ENCODE measurements around the gene ATP1B2. TPM values are rescaled to one million over a fixed set of nuclear protein-coding genes. Genes with fewer than 3 reads are reported as not detected.

Gene ATP1B2
- total and polyA plus RNA-seq, 9 of the 15 experiments (the other 6 are each of a cell fraction or from before 2014, with no cell fraction given), result 0.23 to 6.0 (median 0.99) TPM

DNA sequence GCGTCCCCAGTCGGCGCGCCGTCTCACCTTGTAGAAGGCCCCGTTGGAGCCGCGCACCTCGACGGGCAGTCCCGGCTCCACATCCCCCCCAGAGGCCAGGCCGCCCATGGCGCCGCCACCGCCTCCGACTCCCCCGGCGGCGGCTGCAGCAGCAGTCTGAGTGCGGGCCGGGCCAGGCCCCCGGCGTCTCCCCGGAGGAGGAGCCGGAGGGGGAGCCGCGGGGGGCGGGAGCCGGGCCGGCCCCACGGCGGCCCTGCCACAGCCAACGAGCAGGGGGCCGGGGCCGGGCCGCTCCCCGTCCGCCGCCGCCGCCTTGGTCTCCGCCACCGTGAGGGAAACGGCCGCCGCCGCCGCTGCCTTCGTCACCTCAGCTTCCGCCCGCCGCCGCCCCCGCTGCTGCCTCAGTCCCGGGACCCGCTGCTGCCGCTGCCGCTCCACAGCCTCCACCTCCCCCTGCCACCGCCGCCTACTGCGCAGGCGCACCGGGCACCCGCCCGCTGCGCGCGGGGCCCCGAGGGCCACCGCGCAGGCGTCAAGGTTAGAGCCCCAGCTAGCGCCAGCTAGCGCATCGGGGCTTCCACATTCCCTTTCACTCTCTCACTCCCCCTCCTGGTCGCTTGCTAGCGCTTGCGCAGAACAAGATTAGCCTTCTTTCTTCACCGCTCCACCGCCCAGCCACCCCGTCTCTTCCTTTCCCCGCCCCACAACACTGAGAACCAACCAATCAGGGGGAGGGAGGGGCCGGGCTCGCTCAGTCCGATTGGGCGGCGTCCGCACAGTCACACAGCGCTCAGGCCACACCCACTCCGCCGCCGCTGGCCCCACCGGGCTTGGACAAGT is 36.1 kb upstream of the ATP1B2 start, which contains the start of gene FXR2:
FXR2 (minus strand) TSS at position 473 of the 840 bp plus-strand sequence; CDS start at position 108, 365 bp downstream.
- BruUV-seq (replicated peaks), result no TSS peak
- ATAC-seq (peak; percentile 98), DNase-seq (ENCODE audit: extremely low read depth in 1 of 4, low spot score in 3 of 4) (peak; percentile 95 to 99 (median 96)), FAIRE-seq (peak; percentile 97)
- Histone ChIP-seq H3K27ac (ENCODE audit: extremely low read depth, low read depth, low read length) (peak within 1 kb of the TSS; percentile 80), H3K27me3 (ENCODE audit: control insufficient read depth in 2 of 2, insufficient read depth in 2 of 2, low read length in 2 of 2) (no peaks in the 10 kb centered on the region), H2AFZ (ENCODE audit: low read depth, low read length) (peak within 1 kb of the TSS; percentile 97), H3K4me1 (replicated peaks in 1 of 2; ENCODE audit: control insufficient read depth in 2 of 2, insufficient read depth in 2 of 2, low read length in 2 of 2) (peaks cover 16 to 27% of the 10 kb centered on the region in 2 experiments; a peak in 4 of 5 replicates), H3K79me2 (ENCODE audit: control insufficient read depth, insufficient read depth, low read length) (peaks cover 44% of the 10 kb centered on the region), H3K4me2 (ENCODE audit: insufficient read depth, low read length) (peak within 1 kb of the TSS; percentile 82), H3K4me3 (peak within 1 kb of the TSS; percentile 81), H3K36me3 (ENCODE audit: control insufficient read depth, insufficient read depth, low read length) (peaks cover 11% of the 10 kb centered on the region; the same call in 2 of the 3 replicates), H3K9me3 (replicated peaks; ENCODE audit: control insufficient read depth, insufficient read depth, low read depth, low read length) (no peaks in the 10 kb centered on the region), H3K9ac (ENCODE audit: insufficient read depth in 1 of 2, low read depth in 2 of 2, low read length in 2 of 2) (peak within 1 kb of the TSS; percentile 80 to 96), H3K9me1 (ENCODE audit: control insufficient read depth, insufficient read depth, low read length) (peaks cover 6% of the 10 kb centered on the region), H4K20me1 (replicated peaks; ENCODE audit: control insufficient read depth, insufficient read depth, low read length) (no peaks in the 10 kb centered on the region; the same call in 1 of the 2 replicates)
- CTCF ChIA-PET (ENCODE audit: low intra/inter-chr PET ratio), result interaction anchor here (0.5 to 0.6 kb wide), 2 partner anchors 18 to 107 kb away, joined by 3 to 4 read pairs; no protein-coding TSS in a partner anchor
- 4% methylated on average over 13 of the region's 93 CpGs for WGBS (ENCODE audit: insufficient coverage, low coverage, missing lambda C conversion rate)
- POLR2A ChIA-PET, result interaction anchor here (0.6 to 4.0 kb wide), 9 partner anchors 10 to 1150 kb away, joined by 3 to 28 read pairs (median 3); partner anchors contain the start of genes MPDU1, SAT2 and TP53
- in situ Hi-C loops (cut with MboI), result no loop called here
- intact Hi-C loops (cut with micrococcal nuclease), result loop anchor here (5.0 kb wide), 1 partner anchor 32 kb away; the partner anchor contains the start of gene MPDU1
- no peak for TF ChIP-seq ZBED1 (IDR thresholded peaks at IDR 0.05)
- TF ChIP-seq STAG1 (CRISPR knock-in tag; IDR thresholded peaks at IDR 0.05; ENCODE audit: borderline replicate concordance), result no peak
- TF ChIP-seq RBBP5 (IDR thresholded peaks at IDR 0.05; ENCODE audit: borderline replicate concordance, insufficient read depth, low read length, poor library complexity, severe bottlenecking), result no peak
- TF ChIP-seq, protein P1, sequence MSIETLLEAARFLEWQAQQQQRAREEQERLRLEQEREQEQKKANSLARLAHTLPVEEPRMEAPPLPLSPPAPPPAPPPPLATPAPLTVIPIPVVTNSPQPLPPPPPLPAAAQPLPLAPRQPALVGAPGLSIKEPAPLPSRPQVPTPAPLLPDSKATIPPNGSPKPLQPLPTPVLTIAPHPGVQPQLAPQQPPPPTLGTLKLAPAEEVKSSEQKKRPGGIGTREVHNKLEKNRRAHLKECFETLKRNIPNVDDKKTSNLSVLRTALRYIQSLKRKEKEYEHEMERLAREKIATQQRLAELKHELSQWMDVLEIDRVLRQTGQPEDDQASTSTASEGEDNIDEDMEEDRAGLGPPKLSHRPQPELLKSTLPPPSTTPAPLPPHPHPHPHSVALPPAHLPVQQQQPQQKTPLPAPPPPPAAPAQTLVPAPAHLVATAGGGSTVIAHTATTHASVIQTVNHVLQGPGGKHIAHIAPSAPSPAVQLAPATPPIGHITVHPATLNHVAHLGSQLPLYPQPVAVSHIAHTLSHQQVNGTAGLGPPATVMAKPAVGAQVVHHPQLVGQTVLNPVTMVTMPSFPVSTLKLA (conservative IDR thresholded peaks at IDR 0.05), result peak in 1 of 2 experiments; percentile 54; a peak in 2 of 4 replicates
- no peak for TF ChIP-seq ATF1 (CRISPR knock-in tag; IDR thresholded peaks at IDR 0.05)
- peak; percentile 76 for TF ChIP-seq ATF1 (tag; IDR thresholded peaks at IDR 0.05)
- no peak for TF ChIP-seq ESRRB (CRISPR knock-in tag; IDR thresholded peaks at IDR 0.05; ENCODE audit: borderline replicate concordance)
- no peak for TF ChIP-seq ZNF766 (CRISPR knock-in tag; conservative IDR thresholded peaks at IDR 0.05)
- peak; percentile 49 for TF ChIP-seq TAF1 (IDR thresholded peaks at IDR 0.05; ENCODE audit: control insufficient read depth, extremely low read depth, insufficient read depth, low read length, severe bottlenecking)
- TF ChIP-seq COPS2 (conservative IDR thresholded peaks at IDR 0.05), result no peak
- TF ChIP-seq RBM25 (IDR thresholded peaks at IDR 0.05; ENCODE audit: low read depth, low read length, severe bottlenecking), result no peak
- TF ChIP-seq, protein P2, sequence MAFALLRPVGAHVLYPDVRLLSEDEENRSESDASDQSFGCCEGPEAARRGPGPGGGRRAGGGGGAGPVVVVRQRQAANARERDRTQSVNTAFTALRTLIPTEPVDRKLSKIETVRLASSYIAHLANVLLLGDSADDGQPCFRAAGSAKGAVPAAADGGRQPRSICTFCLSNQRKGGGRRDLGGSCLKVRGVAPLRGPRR (CRISPR knock-in tag; IDR thresholded peaks at IDR 0.05), result no peak
